KMS-11 (cell line): ENCODE data around the gene USP49.

ENCODE experiments used
- H2AFZ ChIP-seq: fragments of 200-600 bp; sonication (generic); 2 replicates; pipeline ENCODE4 v1.6.1; 2016; ENCODE audit warnings: antibody characterized with exemption, mixed run types, low read depth
- H3K27ac ChIP-seq: fragments of 200-600 bp; sonication (generic); 2 replicates; pipeline ENCODE4 v1.6.1; 2016; ENCODE audit warnings: mild to moderate bottlenecking, mixed run types
- H3K27me3 ChIP-seq: fragments of 200-600 bp; sonication (generic); 2 replicates; pipeline ENCODE4 v1.6.1; 2017; ENCODE audit warnings: mild to moderate bottlenecking, low read depth, mixed run types, moderate library complexity; ENCODE audit not compliant: insufficient read depth
- H3K36me3 ChIP-seq: fragments of 200-600 bp; sonication (generic); 2 replicates; pipeline ENCODE4 v1.6.1; 2017; ENCODE audit warnings: mild to moderate bottlenecking, mixed run types; ENCODE audit not compliant: insufficient read depth
- H3K4me1 ChIP-seq: fragments of 200-600 bp; sonication (generic); 2 replicates; pipeline ENCODE4 v1.6.1; 2016; ENCODE audit warnings: mild to moderate bottlenecking, low read depth, mixed run types; ENCODE audit not compliant: poor library complexity, severe bottlenecking
- H3K4me2 ChIP-seq: fragments of 200-600 bp; sonication (generic); 2 replicates; pipeline ENCODE4 v1.7.0; 2016; ENCODE audit warnings: mild to moderate bottlenecking, mixed run types
- H3K4me3 ChIP-seq: fragments of 200-600 bp; sonication (generic); IDR thresholded peaks from 2 replicates; pipeline ENCODE4 v1.6.1; 2017; ENCODE audit warnings: low read depth, low read length, mixed read lengths; ENCODE audit not compliant: insufficient read depth
- H3K79me2 ChIP-seq: fragments of 200-600 bp; sonication (generic); 2 replicates; pipeline ENCODE4 v1.6.1; 2016; ENCODE audit warnings: low read depth, mixed run types; ENCODE audit not compliant: insufficient read depth
- H3K9ac ChIP-seq: fragments of 200-600 bp; sonication (generic); 2 replicates; pipeline ENCODE4 v1.6.1; 2016; ENCODE audit warnings: mild to moderate bottlenecking, mixed run types
- H4K20me1 ChIP-seq: fragments of 200-600 bp; sonication (generic); 2 replicates; pipeline ENCODE4 v1.6.1; 2016; ENCODE audit warnings: mild to moderate bottlenecking, mixed run types; ENCODE audit not compliant: insufficient read depth
- CTCF ChIP-seq: fragments of 200-600 bp; sonication (generic); conservative IDR thresholded peaks from 2 replicates; pipeline ENCODE4 v1.6.1; 2017; ENCODE audit warnings: low read depth, mild to moderate bottlenecking, antibody characterized with exemption, low read length, moderate library complexity, mixed read lengths

USP49 gene

GRCh38 chr6:41747256-41748101 lies 147.7 kb downstream of the USP49 start, which contains the start of gene PGC:
PGC (minus strand) TSS chr6:41747397; CDS start chr6:41747334, 63 bp downstream.
- Histone ChIP-seq H3K27me3 (no peaks in the 10 kb centered on the region), H3K79me2 (no peaks in the 10 kb centered on the region), H3K36me3 (no peaks in the 10 kb centered on the region), H3K4me1 (no peaks in the 10 kb centered on the region), H3K4me3 (no peak within 1 kb of the TSS), H3K4me2 (no peak within 1 kb of the TSS), H3K27ac (no peak within 1 kb of the TSS), H4K20me1 (no peaks in the 10 kb centered on the region), H2AFZ (no peak within 1 kb of the TSS), H3K9ac (no peak within 1 kb of the TSS)
- no peak for TF ChIP-seq CTCF

GRCh38 chr6:41746107-41746506 lies 149.1 kb downstream of the USP49 start:
- H2AFZ ChIP-seq = no peak overlapping the region
- no peaks in the 10 kb centered on the region for H3K79me2 ChIP-seq
- no peak overlapping the region for H3K9ac ChIP-seq
- no peaks in the 10 kb centered on the region for H4K20me1 ChIP-seq
- no peak overlapping the region for H3K27ac ChIP-seq
- no peak overlapping the region for H3K4me3 ChIP-seq
- H3K4me2 ChIP-seq = no peak overlapping the region
- H3K36me3 ChIP-seq = no peaks in the 10 kb centered on the region
- TF ChIP-seq CTCF = no peak
- no peaks in the 10 kb centered on the region for H3K4me1 ChIP-seq
- no peaks in the 10 kb centered on the region for H3K27me3 ChIP-seq

GRCh38 chr6:41744236-41744787 lies 150.9 kb downstream of the USP49 start:
- Histone ChIP-seq H3K4me2 (no peak overlapping the region), H3K4me1 (no peaks in the 10 kb centered on the region), H4K20me1 (no peaks in the 10 kb centered on the region), H3K27ac (no peak overlapping the region), H3K9ac (no peak overlapping the region), H2AFZ (no peak overlapping the region), H3K27me3 (no peaks in the 10 kb centered on the region), H3K36me3 (no peaks in the 10 kb centered on the region), H3K4me3 (no peak overlapping the region), H3K79me2 (no peaks in the 10 kb centered on the region)
- TF ChIP-seq CTCF = no peak

DNA sequence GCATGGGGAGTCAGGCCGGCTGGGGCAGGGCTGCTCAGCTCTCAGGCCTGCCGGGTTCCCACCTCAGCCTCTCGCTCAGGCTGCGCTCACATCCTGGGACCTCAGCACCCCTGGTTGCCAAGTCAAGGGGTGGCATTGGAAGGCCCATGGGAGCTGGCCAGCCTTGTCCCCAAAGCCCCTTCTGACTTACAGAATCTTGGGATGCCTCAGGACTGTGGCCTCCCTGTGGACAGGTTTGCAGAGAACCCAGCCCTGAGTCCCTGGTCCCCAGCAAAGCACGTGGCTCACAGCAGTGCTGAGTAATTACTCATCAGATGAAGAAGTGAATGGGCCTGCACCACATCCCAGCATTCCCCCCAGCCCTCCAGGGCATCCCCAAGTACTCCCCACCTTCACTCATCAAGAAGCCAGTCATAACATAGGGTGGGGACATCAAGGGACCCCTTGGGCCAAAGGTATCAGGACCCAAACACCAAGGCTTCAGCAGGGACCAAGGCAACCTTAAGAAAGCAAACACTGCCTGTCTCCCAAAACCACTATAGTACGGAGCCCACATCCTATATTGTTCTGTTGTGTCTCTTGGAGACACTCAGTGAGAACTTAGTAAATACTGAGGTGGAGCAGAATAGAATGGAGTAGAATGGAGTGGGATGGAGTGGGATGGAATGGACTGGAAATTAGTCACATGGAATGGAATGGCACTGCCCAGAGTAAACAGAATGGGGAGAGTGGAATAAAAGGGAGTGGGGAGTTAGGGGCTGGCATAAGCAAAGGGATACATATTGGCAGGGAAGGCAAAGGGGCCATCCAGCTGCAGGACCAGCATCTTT lies 151.6 kb downstream of the USP49 start:
- TF ChIP-seq CTCF = no peak
- H3K4me2 ChIP-seq = no peak overlapping the region
- no peaks in the 10 kb centered on the region for H3K4me1 ChIP-seq
- no peak overlapping the region for H3K9ac ChIP-seq
- H3K27ac ChIP-seq = no peak overlapping the region
- no peak overlapping the region for H3K4me3 ChIP-seq
- H3K27me3 ChIP-seq = no peaks in the 10 kb centered on the region
- H3K36me3 ChIP-seq = no peaks in the 10 kb centered on the region
- no peak overlapping the region for H2AFZ ChIP-seq
- no peaks in the 10 kb centered on the region for H4K20me1 ChIP-seq
- H3K79me2 ChIP-seq = no peaks in the 10 kb centered on the region
